ENCODE measurements around the gene NUAK2. TPM values are rescaled to one million over a fixed set of nuclear protein-coding genes. Genes with fewer than 3 reads are reported as not detected.

NUAK2 gene
- total and polyA plus RNA-seq, 2 of the 8 experiments (the other 6 are each of a cell fraction or from before 2014, with no cell fraction given): 9.4 to 12.9 TPM

- TF ChIP-seq, protein P1, sequence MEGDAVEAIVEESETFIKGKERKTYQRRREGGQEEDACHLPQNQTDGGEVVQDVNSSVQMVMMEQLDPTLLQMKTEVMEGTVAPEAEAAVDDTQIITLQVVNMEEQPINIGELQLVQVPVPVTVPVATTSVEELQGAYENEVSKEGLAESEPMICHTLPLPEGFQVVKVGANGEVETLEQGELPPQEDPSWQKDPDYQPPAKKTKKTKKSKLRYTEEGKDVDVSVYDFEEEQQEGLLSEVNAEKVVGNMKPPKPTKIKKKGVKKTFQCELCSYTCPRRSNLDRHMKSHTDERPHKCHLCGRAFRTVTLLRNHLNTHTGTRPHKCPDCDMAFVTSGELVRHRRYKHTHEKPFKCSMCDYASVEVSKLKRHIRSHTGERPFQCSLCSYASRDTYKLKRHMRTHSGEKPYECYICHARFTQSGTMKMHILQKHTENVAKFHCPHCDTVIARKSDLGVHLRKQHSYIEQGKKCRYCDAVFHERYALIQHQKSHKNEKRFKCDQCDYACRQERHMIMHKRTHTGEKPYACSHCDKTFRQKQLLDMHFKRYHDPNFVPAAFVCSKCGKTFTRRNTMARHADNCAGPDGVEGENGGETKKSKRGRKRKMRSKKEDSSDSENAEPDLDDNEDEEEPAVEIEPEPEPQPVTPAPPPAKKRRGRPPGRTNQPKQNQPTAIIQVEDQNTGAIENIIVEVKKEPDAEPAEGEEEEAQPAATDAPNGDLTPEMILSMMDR (IDR thresholded peaks at IDR 0.05; ENCODE audit: control extremely low read depth in 1 of 3, insufficient read depth in 1 of 3, low read depth in 1 of 3, low read length in 3 of 3): no peak
These were observed 60.4 kb downstream of the NUAK2 start (continued) for GRCh38 chr1:205260948-205261732.
